Melanocyte of skin (primary cell): ENCODE results near the gene RCOR1. TPM values are rescaled to one million over a fixed set of nuclear protein-coding genes. Genes with fewer than 3 reads are reported as not detected.

Experiments used
- small RNA-seq, 2 donors: library from RNA; depleted of rRNA; stranded (forward); fragments of <200 nt; gene quantifications; one replicate each; pipeline ENCODE3, GENCODE V24; 2012
- total RNA-seq, 2 donors: library from RNA; depleted of rRNA; stranded (reverse); fragments of >200 nt; gene quantifications; 2 replicates each; pipeline ENCODE4 v1.2.3, GENCODE V29; 2012

The RCOR1 gene
- 10 to 100 TPM in 1 of 2 donors, 1 to 10 TPM in 1; 9.6 to 14.0 TPM for total RNA-seq

DNA sequence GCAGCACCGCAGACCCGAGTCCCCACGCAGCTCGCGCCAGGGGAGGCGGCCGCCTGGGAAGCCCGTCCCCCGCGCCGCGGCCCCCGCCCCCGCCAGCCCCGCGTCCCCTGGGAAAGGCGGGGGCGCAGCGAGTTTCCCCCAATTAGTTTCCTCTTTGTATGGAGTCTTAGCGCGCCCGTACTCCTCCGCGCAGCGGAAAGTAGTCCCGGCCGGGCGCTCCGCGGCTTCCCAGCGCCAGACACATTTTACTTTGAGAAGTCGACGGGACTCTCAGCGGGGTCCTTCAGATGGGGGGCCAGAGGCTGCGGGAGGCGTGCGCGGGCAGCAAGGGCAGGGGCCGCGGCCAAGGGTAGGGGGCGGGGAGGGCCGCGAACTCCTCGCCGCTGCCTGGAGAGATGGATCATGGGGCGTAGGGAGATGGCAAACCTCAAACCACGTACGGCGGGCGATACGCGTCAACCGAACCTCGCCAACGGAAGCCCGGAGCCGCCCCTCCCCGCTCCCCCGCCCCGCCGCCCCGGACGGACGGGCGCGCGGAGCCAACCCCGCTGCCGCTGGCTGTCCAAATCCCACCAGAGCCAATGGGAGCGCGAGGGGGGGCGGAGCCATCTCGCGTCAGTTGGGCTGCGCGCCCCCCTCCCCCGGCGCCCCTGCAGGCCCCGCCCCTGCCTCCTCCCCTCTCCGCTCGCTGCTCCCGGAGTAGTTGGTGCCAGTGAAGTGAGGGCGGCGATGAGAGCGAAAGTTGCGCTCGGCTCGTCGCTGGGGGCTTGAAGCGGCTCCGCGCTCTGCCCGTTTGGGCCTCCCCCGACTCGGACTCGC, at the start of gene RCOR1:
Gene RCOR1 (plus strand): TSS at position 706 of the 819 bp plus-strand sequence. CDS start 238 bp downstream, outside the sequence.

GRCh38 chr14:102776761-102777710, 184.6 kb downstream of the RCOR1 start, which contains the start of gene TRAF3:
Gene TRAF3 (plus strand): TSS chr14:102777449. CDS start chr14:102870202, 92,753 bp downstream.

Small RNA genes within 50 kb of the gene (small RNA-seq; reads per million reads assigned to genes)
- gene RF00019 (0 reads per million in 2 donors), gene RN7SL546P (0 to 0.26 reads per million in 2 donors)

Other genes starting within 250 kb of the RCOR1 start
- 10 to 100 TPM; 49.2 to 76.9 TPM for gene CINP, start 229.8 kb upstream of the RCOR1 start, total RNA-seq
- 10 to 100 TPM; 25.0 to 59.2 TPM for gene TECPR2, start 229.7 kb upstream of the RCOR1 start, total RNA-seq
- gene ANKRD9, start 82.9 kb upstream of the RCOR1 start, total RNA-seq, result 100 to 1,000 TPM in 1 of 2 donors, 10 to 100 TPM in 1; 99.8 to 106 TPM
- 10 to 100 TPM; 32.3 TPM for gene TRAF3, start 184.8 kb downstream of the RCOR1 start, total RNA-seq